Progenitor cell of endocrine pancreas (in vitro differentiated cells): ENCODE results near the gene BHLHE23. TPM values are rescaled to one million over a fixed set of nuclear protein-coding genes. Genes with fewer than 3 reads are reported as not detected.

Experiments used
- DNase-seq: peaks from one replicate; pipeline ENCODE4 v3.0.0; 2021; ENCODE audit warnings: low spot score; ENCODE audit not compliant: unreplicated experiment
- H3K27ac Mint-ChIP-seq: 2 replicates; pipeline ENCODE4 v1.8.0; 2021; ENCODE audit warnings: mild to moderate bottlenecking, moderate library complexity, mixed read lengths
- H3K27me3 Mint-ChIP-seq: 2 replicates; pipeline ENCODE4 v1.8.0; 2021; ENCODE audit warnings: mixed read lengths
- H3K36me3 Mint-ChIP-seq: 2 replicates; pipeline ENCODE4 v1.8.0; 2022; ENCODE audit warnings: mixed read lengths; ENCODE audit not compliant: insufficient read depth
- H3K4me1 Mint-ChIP-seq: 2 replicates; pipeline ENCODE4 v1.8.0; 2021; ENCODE audit warnings: low read depth, mixed read lengths
- H3K4me3 Mint-ChIP-seq: 2 replicates; pipeline ENCODE4 v1.8.0; 2021; ENCODE audit warnings: low read depth, mild to moderate bottlenecking, moderate library complexity, mixed read lengths
- H3K9me3 Mint-ChIP-seq: 2 replicates; pipeline ENCODE4 v1.8.0; 2021; ENCODE audit warnings: low read depth, mixed read lengths
- CTCF ChIP-seq: fragments of 200-600 bp; sonication (generic); IDR thresholded peaks from one replicate; pipeline ENCODE4 v1.5.0; 2021; ENCODE audit warnings: antibody characterized with exemption, mild to moderate bottlenecking; ENCODE audit not compliant: unreplicated experiment
- total RNA-seq: library from RNA; stranded (reverse); gene quantifications from 2 replicates; pipeline ENCODE4 v1.2.1, GENCODE V29; 2021

Gene BHLHE23
- total RNA-seq, 1 donor from 2014 or later, result not detected

GRCh38 chr20:62956387-62957135 lies 50.2 kb downstream of the BHLHE23 start:
- no peak for TF ChIP-seq CTCF
- no peaks in the 10 kb centered on the region for H3K27me3 Mint-ChIP-seq
- no peak for DNase-seq

More at GRCh38 chr20:62956387-62957135, 50.2 kb downstream of the BHLHE23 start:
- Mint-ChIP-seq H3K36me3 (no peaks in the 10 kb centered on the region), H3K9me3 (no peaks in the 10 kb centered on the region), H3K4me3 (no peak overlapping the region), H3K27ac (peak overlapping the region; percentile 63), H3K4me1 (peaks cover 16% of the 10 kb centered on the region)

Other genes with a start within 250 kb of the BHLHE23 start
- 12.4 and 13.8 TPM in 2 replicates for gene MRGBP, start 210.5 kb downstream of the BHLHE23 start, total RNA-seq
- gene OGFR, start 202.1 kb downstream of the BHLHE23 start, total RNA-seq, result 29.6 and 31.0 TPM in 2 replicates
- 81.5 and 84.3 TPM in 2 replicates for gene COL9A3, start 189.9 kb downstream of the BHLHE23 start, total RNA-seq
- 7.7 and 7.9 TPM in 2 replicates for gene TCFL5, start 145.1 kb downstream of the BHLHE23 start, total RNA-seq
- 68.2 and 71.2 TPM in 2 replicates for gene DIDO1, start 80.5 kb downstream of the BHLHE23 start, total RNA-seq
- gene GID8, start 68.8 kb downstream of the BHLHE23 start, total RNA-seq, result 66.7 and 71.6 TPM in 2 replicates
- gene SLC17A9, start 54.3 kb downstream of the BHLHE23 start, total RNA-seq, result 8.0 and 8.3 TPM in 2 replicates
- 51.2 and 53.8 TPM in 2 replicates for gene YTHDF1, start 209.2 kb upstream of the BHLHE23 start, total RNA-seq
- gene BIRC7, start 228.9 kb upstream of the BHLHE23 start, total RNA-seq, result not detected in 2 replicates
- gene NKAIN4, start 247.5 kb upstream of the BHLHE23 start, total RNA-seq, result 0.60 and 0.73 TPM in 2 replicates